Dedifferentiated amniotic fluid mesenchymal stem cell (primary cell): Measurements from ENCODE around the gene GPRC5D.

Experiments
- DNase-seq: peaks from one replicate; pipeline ENCODE4 v3.0.0-alpha.2; 2016; ENCODE audit errors: extremely low spot score

GPRC5D gene

DNA sequence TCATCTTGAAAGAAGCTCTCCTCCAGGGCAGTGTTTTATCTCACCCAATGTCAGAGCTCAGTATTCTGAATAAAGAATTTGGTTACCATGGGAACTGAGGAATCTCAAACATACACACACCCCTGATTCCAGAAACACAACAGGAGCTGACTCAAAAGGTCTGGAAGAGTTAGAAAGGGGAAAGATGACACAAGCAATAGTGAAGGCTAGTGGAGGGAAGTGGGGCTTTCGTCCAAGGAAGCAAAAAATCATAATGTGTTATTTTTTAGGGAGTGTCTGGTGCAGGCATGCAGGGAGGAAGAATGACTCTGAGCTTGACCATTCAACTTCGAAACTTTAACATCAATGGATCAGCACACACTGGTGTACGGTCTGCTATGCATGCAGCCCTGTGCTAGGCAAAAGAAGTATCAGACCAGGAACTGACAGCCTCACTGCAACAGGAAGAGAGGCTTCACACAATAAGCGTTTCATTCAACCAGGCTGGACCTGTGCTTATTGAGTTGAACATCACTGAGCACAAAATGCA, 27.8 kb upstream of the GPRC5D start:
- DNase-seq = peak; percentile 95

DNA sequence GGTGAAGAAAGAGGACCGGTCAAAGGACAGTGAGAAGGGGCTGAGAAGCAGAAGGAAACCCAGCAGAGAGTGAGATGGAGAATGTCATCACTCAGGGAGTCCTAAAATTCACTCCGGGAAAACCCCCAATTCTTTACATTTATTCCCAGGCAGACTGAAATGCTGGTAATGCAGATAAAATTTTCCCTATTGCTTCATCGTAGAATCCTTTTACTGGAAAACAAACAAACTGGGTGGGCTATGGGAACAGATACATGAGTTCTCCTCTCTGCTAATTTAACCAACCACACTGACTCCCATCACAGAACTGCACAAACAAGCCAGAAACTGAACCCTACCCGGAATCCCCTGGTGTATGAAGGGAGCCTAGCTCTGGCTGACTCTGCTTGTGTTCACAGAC, 27.2 kb upstream of the GPRC5D start:
- DNase-seq = no peak

DNA sequence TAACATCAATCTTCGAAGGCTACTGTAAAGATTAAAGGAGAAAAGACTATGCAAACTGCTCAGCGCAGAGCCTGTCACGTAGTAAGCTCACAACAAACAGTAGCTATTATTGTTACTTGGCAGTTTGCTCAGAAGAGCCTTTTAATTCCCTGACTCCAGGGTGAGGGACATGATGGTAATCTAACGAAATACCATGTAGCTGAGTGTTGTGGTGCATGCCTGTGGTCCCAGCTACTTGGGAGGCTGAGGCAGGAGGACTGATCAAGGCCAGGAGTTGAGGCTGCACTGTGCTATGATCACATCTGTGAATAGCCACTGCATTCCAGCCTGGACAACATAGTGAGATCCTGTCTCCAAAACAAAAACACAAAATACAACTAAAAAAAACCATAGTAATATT, 25.3 kb upstream of the GPRC5D start:
- DNase-seq = no peak

- DNase-seq = peak; percentile 87
Observed at GRCh38 chr12:12976366-12976765, 24.4 kb upstream of the GPRC5D start.

DNA sequence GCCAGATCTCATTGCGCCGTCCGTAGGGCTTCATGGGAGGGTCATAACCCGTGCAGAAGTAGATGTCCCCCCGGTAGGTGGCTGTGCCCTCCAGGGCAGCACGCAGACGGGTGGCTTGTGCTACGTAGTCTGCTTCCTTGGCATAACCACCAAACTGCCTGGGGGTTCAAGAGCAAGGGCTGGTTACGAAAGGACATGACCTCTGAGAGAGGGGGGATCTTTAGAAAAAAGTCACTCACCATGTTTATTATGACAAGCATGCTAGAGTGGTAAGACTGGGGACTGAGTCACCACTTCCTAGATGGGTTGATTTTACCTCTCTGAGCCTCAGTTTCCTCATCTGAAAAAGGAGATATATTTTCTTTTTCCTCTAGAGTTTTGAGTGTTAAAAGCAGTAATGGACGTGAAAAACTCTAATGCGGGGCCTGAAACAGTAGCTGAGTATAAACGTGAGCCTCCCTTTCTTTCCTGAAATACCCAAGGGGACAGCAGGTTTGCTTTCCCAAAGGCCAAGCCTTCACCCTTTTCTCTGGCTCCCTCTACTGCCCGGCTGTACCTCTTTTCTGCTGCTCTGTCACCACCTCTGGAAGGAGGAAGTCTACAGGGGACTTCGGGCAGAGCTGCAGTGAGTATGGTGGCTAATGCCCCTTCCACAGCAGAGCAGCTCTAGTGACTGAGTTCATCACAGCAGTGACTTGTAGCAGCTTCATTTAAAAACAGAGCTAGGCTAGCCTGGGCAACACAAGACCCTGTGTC, 23.5 kb upstream of the GPRC5D start:
- no peak for DNase-seq

DNA sequence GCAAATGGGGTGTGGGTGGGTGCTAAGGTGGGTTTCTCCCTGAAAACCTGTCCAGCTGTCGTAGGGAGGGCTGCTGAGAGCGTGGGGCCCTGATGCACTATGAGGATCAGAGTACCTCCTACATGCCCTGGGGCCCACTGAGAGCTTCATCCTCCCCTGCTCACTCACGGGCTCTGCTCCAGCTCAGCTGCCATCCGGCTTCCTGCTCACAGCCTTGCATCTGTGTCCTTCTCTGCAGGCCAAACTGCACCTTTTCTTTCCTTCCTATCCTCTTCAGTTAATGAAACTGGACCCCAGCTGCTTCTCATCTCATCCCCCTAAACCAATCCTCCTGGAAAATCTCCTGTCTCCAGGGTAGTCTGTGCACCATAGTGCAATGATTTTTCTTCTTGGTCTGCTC, 22.2 kb upstream of the GPRC5D start:
- no peak for DNase-seq

DNA sequence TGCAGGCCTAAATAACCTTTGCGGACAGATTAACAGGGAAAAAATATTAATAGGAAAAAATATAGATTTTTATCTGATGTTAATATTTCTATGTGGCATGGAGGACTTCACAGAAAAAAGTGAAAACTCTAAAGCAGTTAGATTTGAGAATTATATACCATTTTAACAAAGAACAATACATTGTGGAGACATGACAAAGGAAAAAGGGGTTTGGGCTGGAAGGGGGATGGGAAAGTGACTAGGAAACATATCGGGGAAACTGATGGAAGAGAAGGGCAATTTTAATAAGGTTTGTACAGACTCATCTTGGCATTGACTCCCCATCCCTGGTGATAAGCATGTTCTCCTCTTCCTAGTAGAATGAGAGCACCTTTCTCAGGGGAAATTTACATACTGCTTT, 21.0 kb upstream of the GPRC5D start:
- DNase-seq = no peak

DNA sequence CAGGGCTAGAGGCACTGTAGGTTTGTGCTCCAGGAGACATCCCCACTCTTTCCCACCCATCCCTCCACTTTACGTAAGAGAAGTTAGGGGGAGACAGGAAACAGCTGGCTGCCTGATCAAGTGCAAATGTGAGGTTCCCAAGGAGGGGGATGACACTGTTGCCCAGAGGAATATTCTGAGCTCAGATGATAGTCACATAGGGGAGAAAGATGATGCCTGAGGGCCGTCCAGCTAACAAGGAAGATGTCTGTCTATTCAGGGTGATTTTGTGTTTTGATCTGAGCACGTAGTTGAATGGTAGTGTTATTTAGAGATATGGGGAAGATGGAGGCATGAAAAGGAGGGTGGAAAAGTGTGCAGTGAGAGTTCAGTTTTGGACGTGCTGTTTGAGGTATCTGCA, 13.9 kb upstream of the GPRC5D start:
- DNase-seq = no peak

GRCh38 chr12:12964255-12964654, 12.3 kb upstream of the GPRC5D start:
- no peak for DNase-seq

GRCh38 chr12:12960639-12961209, 8.8 kb upstream of the GPRC5D start:
- DNase-seq = no peak

DNA sequence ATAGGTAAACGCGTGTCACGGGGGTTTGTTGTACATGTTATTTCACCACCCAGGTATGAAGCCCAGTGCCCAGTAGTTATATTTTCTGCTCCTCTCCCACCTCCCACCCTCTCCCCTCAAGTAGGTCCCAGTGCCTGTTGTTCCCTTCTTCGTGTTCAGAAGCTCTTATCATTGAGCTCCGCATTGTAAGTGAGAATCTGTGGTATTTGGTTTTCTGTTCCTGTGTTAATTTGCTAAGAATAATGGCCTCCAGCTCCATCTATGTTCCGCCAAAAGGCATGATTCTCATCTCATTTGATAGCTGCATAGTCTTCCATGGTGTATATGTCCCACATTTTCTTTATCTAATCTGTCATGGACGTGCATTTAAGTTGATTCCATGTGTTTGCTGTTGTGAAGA, 6.9 kb upstream of the GPRC5D start:
- DNase-seq = no peak

DNA sequence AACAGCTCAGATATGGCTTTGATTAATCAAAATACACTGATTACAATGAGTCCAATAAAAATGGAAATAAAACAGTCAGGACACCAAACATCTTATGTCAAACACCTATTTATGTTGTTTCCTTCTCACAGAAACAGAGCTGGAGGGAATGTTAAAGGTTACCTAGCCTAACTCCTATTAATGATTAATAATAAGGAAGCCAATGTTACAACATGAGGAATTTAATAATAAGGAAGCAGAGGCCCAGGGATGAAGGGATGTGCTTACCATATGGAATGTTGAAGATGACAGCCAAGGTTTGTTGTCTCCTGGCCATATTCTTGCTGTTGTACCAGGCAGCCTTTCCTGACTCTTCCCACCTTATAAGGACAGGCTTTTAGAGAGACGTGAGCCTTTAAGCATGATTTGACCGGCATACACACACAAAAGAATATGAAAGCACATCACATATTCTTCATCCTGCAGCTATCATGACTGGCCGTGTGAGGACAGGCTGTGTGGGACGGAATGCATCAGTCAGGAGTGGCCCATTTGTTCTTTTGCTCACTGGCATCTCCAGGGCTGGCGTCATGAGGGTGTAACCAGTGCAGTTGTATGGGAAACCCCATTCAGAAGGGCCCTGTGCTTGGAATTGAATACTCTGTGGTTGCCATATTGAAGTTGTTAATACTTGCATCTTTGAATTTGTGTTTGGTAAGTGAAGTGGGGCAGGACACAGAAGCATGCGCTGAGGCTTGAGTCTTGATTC, 3.1 kb upstream of the GPRC5D start:
- DNase-seq = no peak

DNA sequence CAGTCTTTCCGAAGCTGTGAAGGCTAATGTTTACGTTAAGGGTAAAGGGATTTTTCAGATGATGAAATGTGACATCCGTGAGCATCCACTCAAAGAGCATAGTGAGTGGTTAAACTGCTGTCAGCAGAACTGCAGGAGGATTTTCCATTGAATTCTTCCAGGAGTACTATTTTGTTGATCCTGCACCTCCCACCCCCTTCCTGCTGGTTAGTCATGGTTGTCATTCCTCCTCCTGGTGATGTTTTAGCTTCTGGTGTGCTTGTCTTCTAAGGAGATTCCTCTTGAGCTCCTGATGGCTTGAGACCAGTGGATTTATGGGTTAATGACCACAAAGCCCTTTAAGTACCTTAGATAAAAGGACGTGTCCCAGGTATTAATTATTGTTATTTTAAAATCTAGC, 2.4 kb upstream of the GPRC5D start:
- DNase-seq = no peak

DNA sequence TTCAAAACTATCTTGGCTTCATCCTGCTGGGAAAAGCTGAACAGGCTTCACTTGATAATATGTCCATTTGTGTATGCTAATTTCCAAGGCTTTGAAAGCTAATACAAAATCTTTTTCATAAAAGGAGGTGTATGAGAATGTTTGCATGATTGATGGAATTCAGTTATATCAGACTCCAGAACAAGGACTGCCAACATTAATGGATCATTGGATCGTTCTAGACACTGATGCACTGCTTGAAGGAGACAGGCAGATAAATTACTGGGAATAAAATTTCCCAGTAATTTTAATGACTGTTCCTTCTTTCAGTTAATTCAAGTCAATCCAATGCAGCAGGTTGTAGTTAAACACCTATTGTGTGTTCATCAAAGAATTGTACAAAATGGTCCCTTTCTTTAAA, 466 bp downstream of the GPRC5D start:
- DNase-seq = no peak

DNA sequence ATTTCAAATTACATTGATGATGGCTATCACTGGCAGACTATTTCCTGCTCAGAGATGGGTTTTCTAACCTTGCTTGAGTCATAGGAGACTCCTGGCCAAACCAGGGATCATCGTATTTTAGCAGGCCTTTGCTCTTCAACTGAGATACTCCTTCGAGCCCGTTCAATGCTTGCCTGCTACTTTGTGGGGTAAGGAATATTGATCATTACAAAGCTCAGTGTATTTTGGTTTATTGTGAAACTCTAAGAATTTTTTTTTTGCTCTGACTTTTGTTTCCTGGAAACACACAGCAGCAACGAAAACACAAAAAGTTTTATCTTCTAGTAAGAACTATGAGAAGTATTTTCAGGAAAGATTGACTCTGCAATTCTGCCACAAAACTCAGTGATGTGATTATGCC, 4.1 kb downstream of the GPRC5D start:
- DNase-seq = no peak

GRCh38 chr12:12946686-12947355, 5.1 kb downstream of the GPRC5D start:
- DNase-seq = no peak

DNA sequence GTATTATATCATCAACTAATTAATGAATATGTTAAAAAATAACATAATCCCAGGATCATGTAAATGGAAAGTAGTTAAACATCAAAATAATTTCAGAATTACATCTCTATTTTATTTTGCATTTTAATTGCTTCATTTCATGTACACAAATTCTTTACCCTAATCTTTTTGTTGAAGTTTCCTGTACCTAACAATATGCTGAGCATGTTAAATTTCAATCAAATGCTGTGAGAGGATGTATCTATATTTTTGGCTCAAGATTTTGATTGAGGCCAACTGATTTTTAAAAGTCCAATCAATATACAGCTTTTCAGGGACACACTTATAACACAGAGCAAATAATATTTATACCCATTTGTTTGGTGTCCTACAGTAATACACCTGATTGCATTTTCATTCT, 6.4 kb downstream of the GPRC5D start:
- no peak for DNase-seq

DNA sequence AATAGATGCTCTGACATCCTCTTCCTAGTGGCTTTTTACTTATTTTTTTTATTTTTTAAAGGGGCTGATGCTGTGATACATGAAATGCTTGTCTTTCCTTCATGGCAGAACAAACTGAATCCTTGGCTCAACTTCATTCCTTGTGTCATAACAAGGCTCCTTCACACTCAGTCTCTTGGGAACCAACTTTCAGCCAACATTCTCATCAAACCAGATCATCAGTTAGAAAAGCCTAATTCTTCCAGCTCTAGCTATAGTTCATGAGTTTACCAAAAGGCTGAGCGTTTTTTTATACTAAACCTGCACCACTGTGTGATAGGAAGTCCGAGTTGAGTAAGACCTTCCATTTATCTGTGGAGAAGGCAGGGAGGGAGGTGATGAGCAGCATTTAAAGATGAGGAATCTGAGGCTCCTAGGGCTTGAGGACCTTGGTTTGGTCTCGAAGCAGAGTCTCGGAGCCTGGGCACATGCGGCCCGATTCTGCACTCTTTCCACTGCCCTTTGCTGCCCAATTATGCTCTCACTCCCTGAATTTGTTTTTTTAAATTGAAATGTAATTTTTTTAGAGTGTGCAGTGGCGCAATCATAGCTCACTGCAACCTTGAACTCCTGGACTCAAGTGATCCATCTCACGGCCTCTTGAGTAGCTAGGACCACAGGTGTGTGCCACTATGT, 8.2 kb downstream of the GPRC5D start:
- DNase-seq = no peak

GRCh38 chr12:12941450-12942350, 10.3 kb downstream of the GPRC5D start:
- DNase-seq = no peak

- no peak for DNase-seq
Observed at GRCh38 chr12:12939888-12940287, 12.1 kb downstream of the GPRC5D start.

- no peak for DNase-seq
Observed at GRCh38 chr12:12938541-12938940, 13.4 kb downstream of the GPRC5D start.
